GM12878 (cell line): Measurements from ENCODE around the gene C1orf21. TPM values are rescaled to one million over a fixed set of nuclear protein-coding genes. Genes with fewer than 3 reads are reported as not detected.

Source experiments
- ATAC-seq: fragments of 200-7000 bp; cut with Tn5 transposase; 3 replicates; pipeline ENCODE4 v1.9.1; 2020; ENCODE audit warnings: mild to moderate bottlenecking, moderate library complexity
- BruUV-seq: library from RNA; stranded (reverse); fragments of 400-500 nt; replicated peaks from 2 replicates; lab custom pipeline; 2021; lab: Mats Ljungman, UMichigan
- CTCF ChIA-PET: fragments of 300-600 bp; sonication (Branson Sonifier 250); formaldehyde crosslinking; extraction: SDS; loops from one replicate; lab custom pipeline; 2021; ENCODE audit warnings: inconsistent platforms; lab: Yijun Ruan, JAX
- POLR2A ChIA-PET: fragments of 350-600 bp; formaldehyde crosslinking; extraction: SDS; loops from one replicate; lab custom pipeline; 2021; ENCODE audit warnings: inconsistent platforms; lab: Charles Lee
- RAD21 ChIA-PET: fragments of 300-600 bp; sonication (Branson Sonifier 250); formaldehyde crosslinking; loops from one replicate; lab custom pipeline; 2023; ENCODE audit warnings: antibody characterized with exemption; ENCODE audit not compliant: unreplicated experiment; lab: Charles Lee
- SMC1A ChIA-PET: fragments of 300-600 bp; sonication (Branson Sonifier 250); formaldehyde crosslinking; loops from one replicate; lab custom pipeline; 2023; ENCODE audit not compliant: unreplicated experiment, uncharacterized antibody; lab: Charles Lee
- DNase-seq: peaks from one replicate; pipeline ENCODE4 v3.0.0-alpha.2; 2011; ENCODE audit warnings: low read depth, low spot score
- FAIRE-seq: peaks from 3 replicates; lab custom pipeline; 2011; peaks lifted over from hg19 to GRCh38; lab: Jason Lieb, UNC
- H2AFZ ChIP-seq: 2 replicates; pipeline ENCODE4 v1.6.0; 2011; ENCODE audit warnings: low read depth, low read length, control low read depth; ENCODE audit not compliant: control insufficient read depth
- H3K27ac ChIP-seq: 2 replicates; pipeline ENCODE4 v1.5.1; 2011; ENCODE audit warnings: control low read depth; ENCODE audit not compliant: control insufficient read depth, insufficient read depth
- H3K27me3 ChIP-seq, 2 experiments: replicated peaks in 1 of 2; 2 replicates each; pipeline versions ENCODE4 v1.6.0 to v1.6.1; 2011; ENCODE audit warnings: low read length in 1 of 2; ENCODE audit not compliant: control insufficient read depth in 2 of 2, insufficient read depth in 2 of 2
- H3K36me3 ChIP-seq, 2 experiments: 2 replicates each; pipeline ENCODE4 v1.5.1; 2011; ENCODE audit warnings: low read length in 1 of 2; ENCODE audit not compliant: control insufficient read depth in 2 of 2, insufficient read depth in 2 of 2
- H3K4me1 ChIP-seq: 2 replicates; pipeline ENCODE4 v1.6.1; 2011; ENCODE audit warnings: mild to moderate bottlenecking, low read length, moderate library complexity, mixed read lengths; ENCODE audit not compliant: control insufficient read depth, insufficient read depth
- H3K4me2 ChIP-seq: 2 replicates; pipeline ENCODE4 v1.6.0; 2011; ENCODE audit warnings: control low read depth; ENCODE audit not compliant: control insufficient read depth, insufficient read depth
- H3K4me3 ChIP-seq: fragments of 200-600 bp; sonication (generic); 2 replicates; pipeline ENCODE4 v1.5.1; 2016
- H3K79me2 ChIP-seq: 2 replicates; pipeline ENCODE4 v1.6.0; 2011; ENCODE audit warnings: low read length; ENCODE audit not compliant: control insufficient read depth, insufficient read depth
- H3K9ac ChIP-seq: 2 replicates; pipeline ENCODE4 v1.8.0; 2011; ENCODE audit warnings: low read length, control low read depth, mixed read lengths; ENCODE audit not compliant: control insufficient read depth, insufficient read depth
- H3K9me3 ChIP-seq: replicated peaks from 3 replicates; pipeline ENCODE4 v1.5.1; 2011; ENCODE audit warnings: mild to moderate bottlenecking, low read length; ENCODE audit not compliant: control insufficient read depth, insufficient read depth
- H4K20me1 ChIP-seq: 2 replicates; pipeline ENCODE4 v1.6.0; 2011; ENCODE audit not compliant: control insufficient read depth, insufficient read depth
- BHLHE40 ChIP-seq, 2 experiments: fragments of 450-650 bp in 1 of 2; IDR thresholded peaks; 2 replicates each; pipeline ENCODE4 v1.6.1; 2011 to 2017; ENCODE audit warnings: low read depth in 2 of 2, borderline replicate concordance in 1 of 2, improper control_type of control experiment in 1 of 2, low read length in 1 of 2, mild to moderate bottlenecking in 1 of 2
- CEBPB ChIP-seq, 2 experiments: fragments of 150-350 bp in 1 of 2; IDR thresholded peaks; 2 replicates each; pipeline ENCODE4 v1.6.1; 2012 to 2014; ENCODE audit warnings: low read depth in 2 of 2, low read length in 2 of 2, borderline replicate concordance in 1 of 2, inconsistent platforms in 1 of 2
- CHD2 ChIP-seq: IDR thresholded peaks from 2 replicates; pipeline ENCODE4 v1.6.1; 2011; ENCODE audit warnings: low read depth, low read length, improper control_type of control experiment, borderline replicate concordance
- EED ChIP-seq: sonication (generic); IDR thresholded peaks from 2 replicates; pipeline ENCODE4 v1.6.1; 2016; ENCODE audit warnings: antibody characterized with exemption, low read depth
- EGR1 ChIP-seq, 2 experiments: IDR thresholded peaks; 1 replicate in 1 of 2; 2 replicates in 1 of 2; pipeline ENCODE4 v1.6.1; 2011 to 2012; ENCODE audit warnings: low read depth in 2 of 2, low read length in 2 of 2, borderline replicate concordance in 1 of 2, mild to moderate bottlenecking in 1 of 2, moderate library complexity in 1 of 2
- EZH2 ChIP-seq: IDR thresholded peaks from 2 replicates; pipeline ENCODE4 v1.6.1; 2012; ENCODE audit warnings: low read depth, mild to moderate bottlenecking, control low read depth, inconsistent platforms, low read length, borderline replicate concordance; ENCODE audit not compliant: control insufficient read depth
- HCFC1 ChIP-seq: fragments of 150-350 bp; IDR thresholded peaks from 2 replicates; pipeline ENCODE4 v1.6.1; 2014; ENCODE audit warnings: low read length
- MEF2A ChIP-seq: IDR thresholded peaks from 2 replicates; pipeline ENCODE4 v1.6.1; 2011; ENCODE audit warnings: low read depth, mild to moderate bottlenecking, low read length, moderate library complexity; ENCODE audit not compliant: insufficient read depth
- RUNX3 ChIP-seq: IDR thresholded peaks from 2 replicates; pipeline ENCODE4 v1.6.1; 2012; ENCODE audit warnings: low read length, inconsistent platforms
- ZNF24 ChIP-seq: fragments of 450-650 bp; IDR thresholded peaks from 2 replicates; pipeline ENCODE4 v1.6.1; 2017; ENCODE audit warnings: antibody characterized with exemption, mild to moderate bottlenecking
- WGBS: methylation state at CpG from one replicate; pipeline ENCODE4 v1.1.6; 2016; ENCODE audit warnings: low lambda C conversion rate; ENCODE audit not compliant: insufficient replicate concordance, insufficient coverage; ENCODE audit errors: missing lambda C conversion rate; 5-methylcytosine and 5-hydroxymethylcytosine counted together
- in situ Hi-C: fragments of 300-500 bp; cut with MboI; formaldehyde crosslinking; loops from 9 replicates; pipeline ENCODE4 v1.14.3; 2018; ENCODE audit warnings: mixed read lengths
- intact Hi-C: fragments of 100-400 bp; cut with micrococcal nuclease; formaldehyde crosslinking; loops from one replicate; pipeline ENCODE4 v1.14.2; 2022; ENCODE audit not compliant: unreplicated experiment
- polyA plus RNA-seq, 11 experiments: library from polyadenylated mRNA; depleted of rRNA in 4 of 11; unstranded in 6 of 11; stranded (reverse) in 5 of 11; fragments of >200 nt; fragmentation: Nextera tagmentation in 4 of 11; fragmentation: Illumina TruSeq in 1 of 11; extraction: Ambion mirVana in 4 of 11; extraction: Trizol in 1 of 11; gene quantifications; 1 replicate in 1 of 11; 2 replicates in 10 of 11; pipeline versions ENCODE4 v1.2.1 to v1.2.3, GENCODE V29; 2011 to 2016; ENCODE audit warnings: inconsistent platforms in 2 of 11, missing spikeins in 2 of 11, low read depth in 1 of 11
- total RNA-seq, 4 experiments: library from RNA; depleted of rRNA in 3 of 4; stranded (reverse); fragments of >200 nt in 3 of 4; fragmentation: Illumina TruSeq in 1 of 4; extraction: Trizol in 1 of 4; gene quantifications; 2 replicates each; pipeline versions ENCODE4 v1.2.1 to v1.2.3, GENCODE V29; 2013 to 2021
- TF ChIP-seq, protein P1 (sequence below): IDR thresholded peaks from 2 replicates; pipeline ENCODE4 v1.6.1; 2011; ENCODE audit warnings: borderline replicate concordance, low read depth, mild to moderate bottlenecking, moderate library complexity, mixed read lengths, low read length; ENCODE audit not compliant: insufficient read depth; ENCODE audit errors: extremely low read length
- TF ChIP-seq, protein P2 (sequence below), 3 experiments: IDR thresholded peaks in 2 of 3; conservative IDR thresholded peaks in 1 of 3; 2 replicates each; pipeline ENCODE4 v1.5.1; 2011; ENCODE audit warnings: low read depth in 3 of 3, low read length in 3 of 3, mild to moderate bottlenecking in 3 of 3, control low read depth in 2 of 3, moderate library complexity in 2 of 3, inconsistent platforms in 1 of 3, mixed read lengths in 1 of 3; ENCODE audit not compliant: control insufficient read depth in 2 of 3, insufficient read depth in 1 of 3; ENCODE audit errors: extremely low read depth in 1 of 3

C1orf21 gene
- total and polyA plus RNA-seq, 10 of the 15 experiments (the other 5 are each of a cell fraction or from before 2014, with no cell fraction given): 0.03 to 1.6 (median 0.17) TPM; not detected in 3

DNA sequence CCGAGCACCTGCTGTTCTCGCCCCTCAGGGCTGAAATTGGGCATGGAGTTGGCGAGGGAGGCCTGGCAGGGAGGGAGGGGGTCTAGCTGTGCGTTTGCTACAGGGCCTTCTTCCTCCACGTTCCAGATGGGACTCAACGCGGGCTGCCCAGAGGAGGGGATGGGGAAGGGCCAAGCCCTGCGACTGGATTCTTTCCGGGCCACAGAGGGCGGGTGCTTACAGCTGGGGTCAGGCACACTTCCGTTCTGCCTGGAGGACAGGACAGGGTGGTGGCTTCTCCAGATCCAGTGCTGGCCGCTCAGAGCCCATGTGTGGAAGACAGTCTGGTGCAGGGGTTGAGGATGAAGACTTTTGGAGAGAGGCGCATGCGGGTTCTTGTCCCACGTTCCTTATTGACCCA, 277.8 kb downstream of the C1orf21 start:
- Histone ChIP-seq H3K9ac (no peak overlapping the region), H3K27me3 (peaks cover 0 to 5% of the 10 kb centered on the region in 2 experiments; a peak in 2 of 4 replicates), H3K79me2 (no peaks in the 10 kb centered on the region), H2AFZ (no peak overlapping the region), H3K4me3 (no peak overlapping the region), H3K36me3 (no peaks in the 10 kb centered on the region), H3K4me1 (no peaks in the 10 kb centered on the region), H3K27ac (no peak overlapping the region), H4K20me1 (no peaks in the 10 kb centered on the region), H3K9me3 (no peaks in the 10 kb centered on the region), H3K4me2 (no peak overlapping the region)
- CTCF ChIA-PET: interaction anchor here (0.7 to 1.9 kb wide), 15 partner anchors 9 to 1009 kb away, joined by 3 to 10 read pairs (median 4); no protein-coding TSS in a partner anchor
- in situ Hi-C loops: loop anchor here (10.0 kb wide), 1 partner anchor 580 kb away; no protein-coding TSS in a partner anchor
- TF ChIP-seq ZNF24 (no peak), CEBPB (IDR thresholded peaks at IDR 0.05; ENCODE audit: borderline replicate concordance in 1 of 2, low read depth in 2 of 2, low read length in 2 of 2) (no peak), HCFC1 (no peak), EZH2 (no peak), MEF2A (no peak), BHLHE40 (IDR thresholded peaks at IDR 0.05; ENCODE audit: borderline replicate concordance in 1 of 2, low read depth in 2 of 2, low read length in 1 of 2) (no peak), RUNX3 (no peak), EED (no peak), EGR1 (IDR thresholded peaks at IDR 0.05; ENCODE audit: borderline replicate concordance in 1 of 2, low read depth in 2 of 2, low read length in 2 of 2) (no peak), CHD2 (no peak)
- TF ChIP-seq, protein P1, sequence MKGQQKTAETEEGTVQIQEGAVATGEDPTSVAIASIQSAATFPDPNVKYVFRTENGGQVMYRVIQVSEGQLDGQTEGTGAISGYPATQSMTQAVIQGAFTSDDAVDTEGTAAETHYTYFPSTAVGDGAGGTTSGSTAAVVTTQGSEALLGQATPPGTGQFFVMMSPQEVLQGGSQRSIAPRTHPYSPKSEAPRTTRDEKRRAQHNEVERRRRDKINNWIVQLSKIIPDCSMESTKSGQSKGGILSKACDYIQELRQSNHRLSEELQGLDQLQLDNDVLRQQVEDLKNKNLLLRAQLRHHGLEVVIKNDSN: no peak
- TF ChIP-seq, protein P2, sequence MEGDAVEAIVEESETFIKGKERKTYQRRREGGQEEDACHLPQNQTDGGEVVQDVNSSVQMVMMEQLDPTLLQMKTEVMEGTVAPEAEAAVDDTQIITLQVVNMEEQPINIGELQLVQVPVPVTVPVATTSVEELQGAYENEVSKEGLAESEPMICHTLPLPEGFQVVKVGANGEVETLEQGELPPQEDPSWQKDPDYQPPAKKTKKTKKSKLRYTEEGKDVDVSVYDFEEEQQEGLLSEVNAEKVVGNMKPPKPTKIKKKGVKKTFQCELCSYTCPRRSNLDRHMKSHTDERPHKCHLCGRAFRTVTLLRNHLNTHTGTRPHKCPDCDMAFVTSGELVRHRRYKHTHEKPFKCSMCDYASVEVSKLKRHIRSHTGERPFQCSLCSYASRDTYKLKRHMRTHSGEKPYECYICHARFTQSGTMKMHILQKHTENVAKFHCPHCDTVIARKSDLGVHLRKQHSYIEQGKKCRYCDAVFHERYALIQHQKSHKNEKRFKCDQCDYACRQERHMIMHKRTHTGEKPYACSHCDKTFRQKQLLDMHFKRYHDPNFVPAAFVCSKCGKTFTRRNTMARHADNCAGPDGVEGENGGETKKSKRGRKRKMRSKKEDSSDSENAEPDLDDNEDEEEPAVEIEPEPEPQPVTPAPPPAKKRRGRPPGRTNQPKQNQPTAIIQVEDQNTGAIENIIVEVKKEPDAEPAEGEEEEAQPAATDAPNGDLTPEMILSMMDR (IDR thresholded peaks at IDR 0.05 in 2 of 3, conservative IDR thresholded peaks at IDR 0.05 in 1 of 3; ENCODE audit: control insufficient read depth in 2 of 3, extremely low read depth in 1 of 3, insufficient read depth in 1 of 3, low read depth in 3 of 3, low read length in 3 of 3): no peak
- SMC1A ChIA-PET: interaction anchor here (1.1 to 1.3 kb wide), 2 partner anchors 590 to 608 kb away, joined by 3 read pairs; no protein-coding TSS in a partner anchor
- DNase-seq (no peak), FAIRE-seq (no peak), ATAC-seq (no peak)
- POLR2A ChIA-PET: interaction anchor here (0.6 kb wide), 1 partner anchor 341 kb away, joined by 3 read pairs; no protein-coding TSS in a partner anchor
- WGBS: 59% methylated on average over 15 of the region's 15 CpGs
- RAD21 ChIA-PET: interaction anchor here (0.7 to 1.6 kb wide), 4 partner anchors 13 to 587 kb away, joined by 3 to 7 read pairs (median 4); no protein-coding TSS in a partner anchor
- BruUV-seq: no TSS peak
- intact Hi-C loops: loop anchor here (5.0 to 10.0 kb wide), 3 partner anchors 60 to 587 kb away; no protein-coding TSS in a partner anchor
